ENCODE results near the gene SCARF1. TPM values are rescaled to one million over a fixed set of nuclear protein-coding genes. Genes with fewer than 3 reads are reported as not detected.

SCARF1 gene
- total RNA-seq, 1 donor from 2014 or later = 0.43 TPM

DNA sequence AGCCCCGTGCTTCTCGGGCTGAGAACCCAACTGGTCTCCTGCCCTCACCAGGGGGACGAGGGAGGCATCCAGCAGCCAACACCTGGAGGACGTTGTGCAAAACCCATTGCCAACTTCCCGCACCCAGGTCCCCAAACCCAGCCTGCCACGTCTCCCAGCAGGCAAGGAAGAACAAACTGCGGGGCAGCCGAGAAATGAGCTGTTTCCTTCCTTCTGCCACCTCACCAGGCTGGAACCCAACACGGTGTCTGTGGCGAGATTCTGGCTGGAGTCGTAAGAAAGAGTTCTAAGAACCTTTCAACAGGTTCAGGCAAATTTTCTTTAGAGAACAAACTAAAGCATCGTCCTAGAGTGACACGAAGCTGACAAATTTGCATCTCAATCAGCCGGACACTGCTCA is 20.5 kb downstream of the SCARF1 start:
- Mint-ChIP-seq H3K4me3 (ENCODE audit: low read depth) (no peak overlapping the region), H3K27ac (no peak overlapping the region), H3K36me3 (ENCODE audit: insufficient read depth) (no peaks in the 10 kb centered on the region), H3K9me3 (ENCODE audit: low read depth) (no peaks in the 10 kb centered on the region), H3K4me1 (ENCODE audit: low read depth) (peaks cover 24% of the 10 kb centered on the region), H3K27me3 (peaks cover 14% of the 10 kb centered on the region)
- no peak for DNase-seq (ENCODE audit: low spot score, unreplicated experiment)
- TF ChIP-seq, protein P1, sequence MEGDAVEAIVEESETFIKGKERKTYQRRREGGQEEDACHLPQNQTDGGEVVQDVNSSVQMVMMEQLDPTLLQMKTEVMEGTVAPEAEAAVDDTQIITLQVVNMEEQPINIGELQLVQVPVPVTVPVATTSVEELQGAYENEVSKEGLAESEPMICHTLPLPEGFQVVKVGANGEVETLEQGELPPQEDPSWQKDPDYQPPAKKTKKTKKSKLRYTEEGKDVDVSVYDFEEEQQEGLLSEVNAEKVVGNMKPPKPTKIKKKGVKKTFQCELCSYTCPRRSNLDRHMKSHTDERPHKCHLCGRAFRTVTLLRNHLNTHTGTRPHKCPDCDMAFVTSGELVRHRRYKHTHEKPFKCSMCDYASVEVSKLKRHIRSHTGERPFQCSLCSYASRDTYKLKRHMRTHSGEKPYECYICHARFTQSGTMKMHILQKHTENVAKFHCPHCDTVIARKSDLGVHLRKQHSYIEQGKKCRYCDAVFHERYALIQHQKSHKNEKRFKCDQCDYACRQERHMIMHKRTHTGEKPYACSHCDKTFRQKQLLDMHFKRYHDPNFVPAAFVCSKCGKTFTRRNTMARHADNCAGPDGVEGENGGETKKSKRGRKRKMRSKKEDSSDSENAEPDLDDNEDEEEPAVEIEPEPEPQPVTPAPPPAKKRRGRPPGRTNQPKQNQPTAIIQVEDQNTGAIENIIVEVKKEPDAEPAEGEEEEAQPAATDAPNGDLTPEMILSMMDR (IDR thresholded peaks at IDR 0.05; ENCODE audit: unreplicated experiment) = no peak

DNA sequence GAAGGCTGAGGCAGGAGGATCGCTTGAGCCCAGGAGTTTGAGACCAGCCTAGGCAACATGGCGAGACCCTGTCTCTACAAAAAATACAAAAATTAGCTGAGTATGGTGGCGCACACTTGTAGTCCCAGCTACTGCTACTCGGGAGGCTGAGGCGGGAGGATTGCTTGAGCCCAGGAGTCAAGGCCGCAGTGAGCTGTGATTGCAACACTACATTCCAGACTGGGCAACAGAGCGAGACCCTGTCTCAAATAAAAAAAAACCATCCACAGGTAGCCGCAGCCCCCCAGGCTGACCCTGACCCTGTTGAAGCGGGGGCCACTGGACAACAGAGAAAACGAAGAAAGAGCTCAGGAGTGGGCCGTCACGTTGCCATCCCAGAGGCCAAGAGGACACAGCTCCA is 20.9 kb downstream of the SCARF1 start:
- DNase-seq (ENCODE audit: low spot score, unreplicated experiment) = no peak
- no peaks in the 10 kb centered on the region for H3K9me3 Mint-ChIP-seq (ENCODE audit: low read depth)
- TF ChIP-seq, protein P1 (IDR thresholded peaks at IDR 0.05; ENCODE audit: unreplicated experiment) = no peak
- peaks cover 24% of the 10 kb centered on the region for H3K4me1 Mint-ChIP-seq (ENCODE audit: low read depth)
- H3K4me3 Mint-ChIP-seq (ENCODE audit: low read depth) = no peak overlapping the region
- no peak overlapping the region for H3K27ac Mint-ChIP-seq
- H3K27me3 Mint-ChIP-seq = peaks cover 13% of the 10 kb centered on the region
- H3K36me3 Mint-ChIP-seq (ENCODE audit: insufficient read depth) = no peaks in the 10 kb centered on the region

DNA sequence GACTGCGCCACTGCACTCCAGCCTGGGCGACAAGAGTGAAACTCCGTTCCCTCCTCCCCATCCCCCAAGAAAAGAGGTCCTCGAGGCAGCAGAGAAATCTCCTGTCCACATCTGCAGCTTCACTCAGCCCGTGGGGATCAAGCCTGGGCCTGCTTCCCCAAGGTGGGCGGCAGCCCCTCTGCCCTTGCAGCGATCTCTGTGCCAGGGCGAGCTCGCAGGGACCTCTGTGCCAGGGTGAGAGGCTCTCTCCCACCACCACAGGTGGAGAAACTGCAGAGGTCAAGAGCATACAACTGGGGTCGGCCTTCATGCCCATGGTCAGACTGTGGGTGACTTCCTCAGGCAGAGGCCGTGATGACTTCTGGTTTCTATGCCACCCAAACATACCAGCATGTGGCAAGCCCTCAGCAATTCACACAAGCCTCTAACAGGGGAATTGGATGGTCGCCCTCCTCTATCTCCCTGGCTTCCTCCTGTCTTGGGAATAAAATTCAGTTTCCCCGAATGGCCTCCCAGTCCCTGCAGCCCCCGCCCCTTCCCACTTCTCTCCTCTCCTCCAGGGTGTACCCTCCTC is 22.4 kb downstream of the SCARF1 start:
- H3K27me3 Mint-ChIP-seq = peaks cover 13% of the 10 kb centered on the region
- H3K27ac Mint-ChIP-seq = no peak overlapping the region
- H3K4me3 Mint-ChIP-seq (ENCODE audit: low read depth) = no peak overlapping the region
- no peaks in the 10 kb centered on the region for H3K9me3 Mint-ChIP-seq (ENCODE audit: low read depth)
- no peak for DNase-seq (ENCODE audit: low spot score, unreplicated experiment)
- TF ChIP-seq, protein P1 (IDR thresholded peaks at IDR 0.05; ENCODE audit: unreplicated experiment) = no peak
- H3K4me1 Mint-ChIP-seq (ENCODE audit: low read depth) = peaks cover 24% of the 10 kb centered on the region
- no peaks in the 10 kb centered on the region for H3K36me3 Mint-ChIP-seq (ENCODE audit: insufficient read depth)

DNA sequence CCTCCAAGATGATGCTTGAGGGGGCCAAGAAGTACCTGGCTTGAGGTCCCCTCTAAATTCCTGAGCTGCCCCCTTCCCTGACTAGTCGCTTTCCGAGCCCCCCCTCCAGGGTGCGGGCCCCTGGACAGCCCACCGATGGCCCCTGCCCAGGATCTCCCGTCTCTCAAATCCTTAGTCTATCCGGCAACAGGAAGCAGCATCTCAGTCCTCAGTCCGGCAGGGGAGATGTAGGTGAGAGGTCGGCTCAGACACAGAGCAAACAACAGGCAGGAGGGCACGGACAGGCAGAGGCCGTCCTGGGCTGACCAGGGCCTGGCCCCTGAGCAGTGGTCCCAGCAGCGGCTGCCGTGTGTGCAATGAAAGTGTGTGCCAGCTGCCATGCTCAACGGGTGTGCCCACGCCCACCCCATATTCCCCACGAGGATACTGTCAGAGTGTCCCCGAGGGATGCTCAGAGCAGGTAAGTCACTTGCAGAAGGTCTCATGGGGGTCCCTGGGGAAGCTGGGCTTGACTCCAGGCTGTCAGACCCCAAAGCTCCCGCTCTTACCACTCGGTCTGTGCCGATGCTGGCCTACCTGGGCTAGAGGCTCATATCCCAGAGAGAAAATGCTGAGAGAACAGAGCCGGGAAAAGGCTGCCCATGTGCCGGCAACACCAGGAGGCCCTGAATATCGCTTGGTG is 24.1 kb downstream of the SCARF1 start:
- H3K27ac Mint-ChIP-seq = no peak overlapping the region
- no peak overlapping the region for H3K4me3 Mint-ChIP-seq (ENCODE audit: low read depth)
- H3K9me3 Mint-ChIP-seq (ENCODE audit: low read depth) = no peaks in the 10 kb centered on the region
- TF ChIP-seq, protein P1 (IDR thresholded peaks at IDR 0.05; ENCODE audit: unreplicated experiment) = no peak
- no peaks in the 10 kb centered on the region for H3K36me3 Mint-ChIP-seq (ENCODE audit: insufficient read depth)
- H3K27me3 Mint-ChIP-seq = peaks cover 5% of the 10 kb centered on the region
- no peak for DNase-seq (ENCODE audit: low spot score, unreplicated experiment)
- peaks cover 19% of the 10 kb centered on the region for H3K4me1 Mint-ChIP-seq (ENCODE audit: low read depth)

DNA sequence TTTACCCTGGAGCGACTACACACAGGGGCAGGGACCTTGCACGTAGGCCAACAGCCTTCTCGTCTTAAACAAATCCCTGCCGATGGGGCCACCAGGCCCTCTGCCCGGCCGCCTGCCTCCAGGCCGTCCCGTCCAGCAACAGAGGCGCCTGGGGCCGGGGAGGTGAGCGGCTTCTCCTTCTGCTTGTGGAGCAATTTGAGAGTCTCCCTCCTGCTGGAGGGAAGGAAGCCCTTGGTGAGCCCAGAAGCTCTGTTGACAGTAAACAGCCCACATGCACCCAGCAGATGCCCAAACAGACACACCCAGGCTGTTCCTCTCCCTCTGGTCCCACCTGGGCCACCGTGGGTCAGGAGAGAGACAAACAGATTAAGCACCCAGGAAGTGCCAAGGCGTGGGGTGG is 25.0 kb downstream of the SCARF1 start:
- DNase-seq (ENCODE audit: low spot score, unreplicated experiment) = no peak
- Mint-ChIP-seq H3K36me3 (ENCODE audit: insufficient read depth) (no peaks in the 10 kb centered on the region), H3K27me3 (no peaks in the 10 kb centered on the region), H3K9me3 (ENCODE audit: low read depth) (no peaks in the 10 kb centered on the region), H3K27ac (no peak overlapping the region), H3K4me3 (ENCODE audit: low read depth) (no peak overlapping the region), H3K4me1 (ENCODE audit: low read depth) (peaks cover 12% of the 10 kb centered on the region)
- TF ChIP-seq, protein P1 (IDR thresholded peaks at IDR 0.05; ENCODE audit: unreplicated experiment) = no peak

Measured in progenitor cell of endocrine pancreas (in vitro differentiated cells).